Lower leg skin (tissue), 3 donors: Measurements from ENCODE around the gene MRPL17.

Experiments
- CTCF ChIP-seq, 3 donors: fragments of 450-650 bp; IDR thresholded peaks; one replicate each; pipeline ENCODE4 v1.5.1; 2016; ENCODE audit warnings: antibody characterized with exemption in 3 of 3, mild to moderate bottlenecking in 3 of 3, moderate library complexity in 2 of 3
- POLR2A ChIP-seq, 2 donors: fragments of 450-650 bp; IDR thresholded peaks; one replicate each; pipeline ENCODE4 v1.6.1; 2016 to 2017; ENCODE audit warnings: antibody characterized with exemption in 2 of 2, mild to moderate bottlenecking in 1 of 2, moderate library complexity in 1 of 2

- TF ChIP-seq CTCF (IDR thresholded peaks at IDR 0.05) (no peak), POLR2A (IDR thresholded peaks at IDR 0.05) (no peak)
Observed at GRCh38 chr11:6655790-6656583, 27.2 kb downstream of the MRPL17 start, which contains the start of gene DCHS1.
